NCI-H2029 (cell line): ENCODE measurements around the gene MAPKAPK2.
A peak's percentile ranks its signal among the peaks of the same experiment; 100 is the strongest.

Experiments
- DNase-seq: peaks from one replicate; lab custom pipeline; 2025; lab: John Stamatoyannopoulos, UW

Gene MAPKAPK2

GRCh38 chr1:206683313-206683712, 1.4 kb upstream of the MAPKAPK2 start:
- DNase-seq: no peak

DNA sequence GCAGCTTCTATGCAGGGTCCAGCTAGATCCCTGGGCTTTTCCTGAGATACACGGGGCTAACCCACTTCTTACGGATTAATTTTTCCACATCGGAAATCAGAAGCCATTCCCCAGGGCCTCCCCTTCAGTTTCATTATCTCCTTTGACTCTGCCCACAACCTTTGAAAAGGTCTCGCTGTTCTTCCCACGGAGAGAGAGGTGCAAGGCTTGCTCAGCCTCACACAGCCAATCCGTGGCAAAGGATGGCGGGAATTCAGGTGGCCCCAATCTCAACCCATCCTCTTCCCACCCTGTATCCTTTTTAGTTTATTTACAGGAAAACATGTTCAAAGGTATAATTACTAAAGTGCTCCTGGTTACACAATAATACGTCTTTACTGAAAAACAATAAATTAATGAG, 702 bp upstream of the MAPKAPK2 start:
- no peak for DNase-seq

DNA sequence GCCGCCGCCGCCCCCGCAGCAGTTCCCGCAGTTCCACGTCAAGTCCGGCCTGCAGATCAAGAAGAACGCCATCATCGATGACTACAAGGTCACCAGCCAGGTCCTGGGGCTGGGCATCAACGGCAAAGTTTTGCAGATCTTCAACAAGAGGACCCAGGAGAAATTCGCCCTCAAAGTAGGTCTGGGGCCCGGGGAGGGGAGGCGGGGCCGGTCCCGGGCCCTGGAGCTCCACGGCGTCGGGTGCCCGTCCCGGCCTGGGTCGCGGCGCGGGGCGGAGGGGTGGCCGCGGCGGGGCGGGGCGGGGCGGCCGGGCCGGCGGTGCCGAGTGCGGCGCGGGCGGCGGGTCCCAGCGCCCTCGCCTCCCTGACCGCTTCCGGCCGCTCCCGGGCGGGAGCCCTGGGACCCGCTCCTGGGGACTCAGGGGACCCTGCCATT, 646 bp downstream of the MAPKAPK2 start:
- no peak for DNase-seq

DNA sequence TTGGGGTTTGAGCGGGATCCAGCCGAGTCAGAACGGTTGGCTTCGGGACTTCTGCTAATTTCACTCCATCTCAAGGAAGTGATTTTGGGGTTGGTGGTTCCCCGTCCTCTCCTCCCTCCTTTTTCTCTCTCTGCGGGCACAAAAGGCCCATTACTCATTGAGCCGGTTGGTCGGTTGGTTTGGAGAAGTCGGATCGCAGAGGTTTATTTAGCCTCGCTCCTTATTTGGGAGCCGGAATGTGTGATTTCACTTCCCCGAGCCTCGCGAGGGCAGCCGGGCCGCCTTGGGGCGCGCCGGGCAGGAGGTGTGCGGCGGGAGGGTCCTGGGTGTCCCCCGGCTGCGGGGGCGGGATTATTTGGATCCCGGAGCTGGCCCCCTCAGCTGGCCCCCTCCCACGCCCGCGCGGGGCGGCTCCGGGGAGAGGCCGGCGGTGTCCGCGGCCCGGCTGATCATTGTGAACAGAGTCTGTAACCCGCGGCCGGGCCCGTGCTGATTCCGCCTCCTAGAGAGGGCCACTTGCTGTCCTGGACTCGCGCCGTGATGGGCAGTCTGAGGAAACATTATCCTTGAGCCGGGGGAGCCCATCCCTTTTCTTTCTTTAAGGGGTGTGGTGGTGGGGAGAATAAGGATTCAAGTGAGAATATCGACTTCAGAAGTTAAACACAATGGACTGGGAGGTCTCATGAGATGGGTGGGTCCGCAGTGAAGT, 1.2 kb downstream of the MAPKAPK2 start:
- DNase-seq: no peak

- DNase-seq: no peak
Measured at GRCh38 chr1:206686478-206687249, 2.0 kb downstream of the MAPKAPK2 start.

DNA sequence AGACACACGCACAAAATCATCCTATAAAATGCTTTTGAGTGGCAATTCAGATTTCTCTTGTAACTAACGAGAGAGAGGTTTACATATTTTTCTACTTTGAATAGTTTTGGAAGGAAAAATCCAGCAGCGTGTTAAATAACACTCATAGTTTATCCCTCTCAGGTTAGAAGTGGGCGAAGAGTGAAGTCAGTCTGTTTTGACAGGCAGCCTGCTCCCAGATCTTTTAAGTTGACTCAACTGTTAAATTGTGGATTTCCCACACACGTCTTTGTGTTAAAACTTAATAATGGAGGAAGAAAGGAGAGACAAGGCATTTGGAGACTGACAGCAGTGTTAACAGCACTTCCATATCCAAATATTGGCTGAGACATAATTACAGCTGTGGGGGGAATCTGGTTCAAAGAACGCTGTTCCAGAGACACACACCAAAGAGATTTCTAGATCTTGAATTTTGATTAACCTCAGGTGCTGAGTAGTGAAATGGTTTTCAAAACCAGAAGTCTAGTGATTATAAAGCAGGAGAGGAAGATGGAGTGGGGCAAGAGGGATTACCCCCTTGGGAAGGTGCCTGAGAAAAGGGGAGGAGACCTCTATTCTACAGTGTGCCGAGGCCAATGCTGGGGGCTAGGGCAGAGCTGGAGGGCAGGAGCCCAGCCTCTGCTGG, 2.7 kb downstream of the MAPKAPK2 start:
- no peak for DNase-seq

GRCh38 chr1:206687915-206688442, 3.3 kb downstream of the MAPKAPK2 start:
- DNase-seq: no peak

GRCh38 chr1:206690516-206690915, 5.8 kb downstream of the MAPKAPK2 start:
- DNase-seq: no peak

GRCh38 chr1:206691604-206692003, 6.9 kb downstream of the MAPKAPK2 start:
- no peak for DNase-seq

- no peak for DNase-seq
Measured at GRCh38 chr1:206693029-206693428, 8.3 kb downstream of the MAPKAPK2 start.

DNA sequence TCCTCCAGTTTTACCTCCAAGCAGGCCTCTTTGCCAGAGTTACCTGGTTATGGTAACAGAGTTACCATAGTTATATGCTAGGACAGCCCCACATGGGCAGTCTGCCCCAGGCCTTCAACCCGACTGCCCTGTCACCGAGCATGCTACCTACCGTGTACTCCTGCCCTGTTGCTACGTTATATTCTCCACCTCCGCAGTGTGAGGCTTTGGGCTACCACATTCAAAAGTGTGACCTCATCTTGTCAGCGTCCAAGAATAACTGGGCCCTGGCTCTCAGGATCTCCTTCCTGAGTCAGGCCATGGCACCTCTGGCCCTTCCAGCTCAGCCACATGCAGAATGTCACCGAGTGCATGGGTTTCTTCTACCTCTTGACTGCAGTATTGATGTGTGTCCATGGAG, 8.9 kb downstream of the MAPKAPK2 start:
- no peak for DNase-seq

- no peak for DNase-seq
Measured at GRCh38 chr1:206694171-206695124, 9.7 kb downstream of the MAPKAPK2 start.

DNA sequence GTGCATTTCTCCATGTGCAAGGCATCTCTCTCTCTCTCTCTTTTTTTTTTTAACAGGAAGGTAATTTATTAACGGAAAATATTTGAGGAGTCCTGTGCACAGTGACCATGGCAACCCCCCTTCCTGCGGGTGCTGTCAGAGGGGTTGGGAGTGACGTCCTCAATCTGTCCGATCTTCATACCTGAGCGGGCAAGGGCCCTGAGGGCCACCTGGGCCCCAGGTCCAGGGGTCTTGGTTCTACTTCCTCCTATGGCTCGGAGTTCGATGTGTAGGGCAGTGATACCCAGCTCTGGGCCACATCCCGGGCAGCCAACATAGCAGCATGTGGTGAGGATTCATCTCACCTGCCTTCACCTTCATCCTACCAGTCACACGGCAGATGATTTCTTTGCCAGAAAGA, 11.0 kb downstream of the MAPKAPK2 start:
- no peak for DNase-seq

GRCh38 chr1:206696812-206697585, 12.3 kb downstream of the MAPKAPK2 start:
- no peak for DNase-seq

DNA sequence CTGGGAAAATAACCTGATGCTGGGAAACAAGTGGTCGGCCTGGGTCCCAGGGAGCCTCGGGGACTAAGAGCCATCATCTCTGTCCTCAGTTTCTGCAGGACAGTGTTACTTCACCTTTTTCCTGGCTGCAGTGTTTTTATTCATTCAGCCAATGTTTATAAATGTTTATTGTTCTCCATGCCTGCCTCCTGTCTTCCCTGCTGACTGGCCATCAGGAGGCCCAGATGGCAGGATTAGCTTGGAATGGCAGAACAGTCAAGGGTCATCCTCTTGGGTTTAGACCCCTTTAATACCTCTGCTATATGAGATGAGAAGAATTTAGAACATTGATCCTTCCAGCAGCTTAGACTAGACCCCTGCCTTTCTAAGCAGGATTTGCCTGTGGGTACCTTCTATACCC, 13.3 kb downstream of the MAPKAPK2 start:
- no peak for DNase-seq

- DNase-seq: no peak
Measured at GRCh38 chr1:206699000-206699586, 14.4 kb downstream of the MAPKAPK2 start.

- DNase-seq: no peak
Measured at GRCh38 chr1:206699626-206700025, 14.9 kb downstream of the MAPKAPK2 start.

GRCh38 chr1:206700445-206701036, 15.8 kb downstream of the MAPKAPK2 start:
- peak; percentile 36 for DNase-seq

DNA sequence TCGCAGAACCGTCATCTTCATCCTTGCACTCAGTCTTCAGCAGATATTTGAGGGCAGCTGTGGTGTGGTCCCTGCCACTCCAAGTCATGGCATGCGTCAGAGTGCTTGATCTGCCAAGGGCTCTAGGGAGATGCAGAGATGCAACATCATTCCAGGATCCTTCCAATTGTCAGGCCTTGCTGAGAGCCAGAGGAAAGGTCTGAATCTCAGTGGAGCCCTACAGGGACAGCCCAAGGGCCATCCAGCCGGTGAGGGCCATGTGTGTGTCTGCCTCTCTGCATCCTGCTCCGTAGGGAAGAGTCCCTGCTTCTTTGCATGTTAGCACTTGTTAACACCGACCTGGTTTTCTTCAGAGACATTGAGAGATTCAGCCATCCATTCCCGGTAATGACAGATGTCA, 17.6 kb downstream of the MAPKAPK2 start:
- DNase-seq: no peak

DNA sequence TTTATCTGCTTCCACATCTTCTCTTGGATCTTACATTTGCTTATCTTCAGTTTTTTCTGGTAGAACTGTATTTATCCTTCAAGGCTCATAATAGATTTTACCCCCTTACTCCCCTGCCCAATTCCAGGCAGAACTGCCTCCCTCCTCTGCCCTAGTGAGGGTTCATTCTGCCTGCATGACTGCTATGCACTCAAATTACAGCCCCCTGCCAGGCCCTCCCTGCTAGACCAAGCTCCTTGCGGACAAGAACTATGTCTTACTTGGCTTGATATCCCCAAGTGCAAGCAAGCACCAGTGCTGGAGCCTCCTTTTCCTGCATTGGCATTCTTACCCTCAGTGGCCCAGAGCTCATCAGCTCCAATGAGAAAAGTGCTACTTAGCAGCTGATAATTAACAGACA, 18.1 kb downstream of the MAPKAPK2 start:
- DNase-seq: no peak
